ENCODE data around the gene FHIT.
A peak's percentile ranks its signal among the peaks of the same experiment; 100 is the strongest.

The FHIT gene

DNA sequence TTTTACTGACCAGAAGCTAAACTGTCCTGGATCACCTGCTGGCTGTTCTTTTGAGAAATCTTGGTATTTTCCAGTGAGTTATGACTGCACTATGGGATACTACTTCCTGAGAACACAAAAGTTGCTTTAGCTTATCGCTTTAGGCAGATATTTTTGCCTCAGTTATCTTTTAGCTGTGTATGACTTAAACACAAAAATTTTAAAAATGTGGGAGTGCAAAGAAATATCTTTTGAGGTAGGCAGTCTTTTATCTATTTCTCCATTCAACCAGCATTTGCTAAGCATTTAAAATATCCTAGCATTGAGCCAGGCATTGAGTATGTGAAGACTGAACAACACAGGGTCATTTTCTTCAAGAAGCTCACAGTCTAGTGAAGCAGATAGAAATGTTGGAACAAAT, 981.9 kb downstream of the FHIT start:
- no peak for DNase-seq

DNA sequence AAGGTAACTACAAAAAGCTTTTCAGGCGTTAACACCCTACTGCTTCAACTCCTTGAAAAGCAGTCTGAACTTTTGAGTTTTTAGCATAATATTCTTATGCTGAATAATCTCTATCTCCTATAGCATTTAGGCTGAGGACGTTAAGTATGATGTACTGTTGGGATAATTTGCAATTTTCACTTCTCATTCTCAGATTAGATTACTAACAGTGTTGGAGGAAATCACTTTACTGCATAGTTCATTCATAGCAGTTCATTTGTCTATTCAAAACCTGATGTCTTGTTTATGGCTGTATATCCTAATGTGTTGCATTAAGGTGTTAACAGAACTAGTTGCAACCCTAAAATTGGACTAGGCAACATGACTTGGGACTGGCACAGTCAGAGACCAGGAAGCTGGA, 983.1 kb downstream of the FHIT start:
- DNase-seq: no peak

DNA sequence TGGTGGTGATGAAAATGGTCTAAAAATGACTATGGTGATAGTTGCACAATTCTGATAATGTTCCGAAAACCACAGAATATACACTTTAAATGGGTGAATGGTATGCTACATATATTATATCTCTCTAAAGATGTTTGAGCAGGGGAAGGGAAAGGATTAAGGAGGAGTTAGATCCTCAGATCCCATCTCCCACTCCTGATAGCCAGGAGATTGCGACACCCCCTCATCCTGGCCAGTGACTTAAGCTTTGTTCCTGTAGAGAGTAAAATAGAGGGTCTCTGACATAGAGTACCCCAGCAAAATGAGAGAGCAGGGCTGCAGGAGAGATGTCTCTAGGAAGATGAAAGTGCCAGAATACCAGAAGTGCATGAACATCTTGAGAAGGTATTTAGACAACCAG, 984.8 kb downstream of the FHIT start:
- no peak for DNase-seq

DNA sequence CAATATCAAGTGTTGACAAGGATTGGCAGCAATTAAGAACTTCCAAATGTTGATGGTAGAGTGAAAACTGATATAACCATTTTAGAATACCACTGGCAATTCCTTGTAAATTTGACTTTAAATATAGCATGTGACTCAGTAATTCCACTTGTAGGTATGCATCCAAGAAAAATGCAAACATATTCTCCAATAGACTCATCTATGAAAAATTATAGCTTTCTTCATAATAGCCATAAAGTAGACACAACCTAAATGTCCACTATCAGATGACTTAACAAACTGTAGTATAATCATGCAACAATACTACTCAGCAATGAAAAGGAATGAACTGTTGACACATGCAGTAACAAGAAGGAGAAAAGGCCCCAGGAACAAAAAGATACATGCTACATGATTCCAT, 988.1 kb downstream of the FHIT start:
- no peak for DNase-seq

DNA sequence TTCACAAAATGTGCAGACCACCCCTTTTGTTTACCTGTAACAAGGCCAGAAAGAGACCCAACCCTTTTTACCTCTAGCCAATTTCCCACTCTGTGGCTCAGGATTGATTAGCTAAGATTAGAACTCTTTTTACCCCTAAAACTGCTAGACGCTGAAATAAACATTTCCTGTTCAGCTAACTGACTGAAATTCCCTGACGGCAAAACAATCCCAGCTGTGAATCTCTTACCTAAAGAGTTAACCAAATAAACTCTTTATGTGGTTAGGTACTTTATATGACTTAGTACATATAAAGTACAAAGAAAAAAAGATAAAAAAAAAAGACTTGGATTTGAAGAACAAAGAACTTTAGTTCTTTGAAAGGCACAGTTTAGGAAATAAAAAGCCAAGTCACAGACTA, 988.7 kb downstream of the FHIT start:
- no peak for DNase-seq

DNA sequence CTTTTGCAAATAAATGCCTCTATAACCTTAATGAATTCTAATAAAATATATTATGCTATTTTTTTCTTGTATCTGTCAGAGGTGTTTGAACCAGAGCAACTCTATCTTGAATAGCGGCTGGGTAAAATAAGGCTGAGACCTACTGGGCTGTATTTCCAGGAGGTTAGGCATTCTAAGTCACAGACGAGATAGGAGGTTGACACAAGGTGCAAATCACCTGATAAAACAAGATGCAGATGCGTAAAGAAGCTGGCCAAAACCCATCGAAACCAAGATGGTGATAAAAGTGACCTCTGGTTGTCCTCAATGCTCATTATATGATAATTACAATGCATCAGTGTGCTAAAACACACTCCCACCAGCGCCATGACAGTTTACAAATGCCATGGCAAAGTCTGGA, 990.7 kb downstream of the FHIT start:
- no peak for DNase-seq

DNA sequence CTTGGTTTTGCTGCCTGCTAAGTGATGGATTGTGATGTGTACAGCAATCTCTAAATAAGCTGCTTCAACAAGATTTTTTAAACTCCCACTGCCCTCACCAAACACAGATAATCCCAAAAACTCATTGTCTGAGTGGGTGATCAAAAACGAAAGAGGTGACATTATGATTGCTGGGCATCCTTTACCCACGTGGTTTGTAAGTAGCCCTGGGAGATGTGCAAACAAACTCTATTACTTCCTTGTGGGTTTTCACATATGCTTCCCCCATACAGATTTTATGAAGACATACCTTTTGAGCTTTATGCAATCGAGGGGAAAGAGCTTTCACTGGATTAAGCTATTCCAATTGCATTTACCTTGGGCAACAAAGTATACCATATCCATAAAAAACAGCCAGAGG, 1000.4 kb downstream of the FHIT start:
- no peak for DNase-seq

DNA sequence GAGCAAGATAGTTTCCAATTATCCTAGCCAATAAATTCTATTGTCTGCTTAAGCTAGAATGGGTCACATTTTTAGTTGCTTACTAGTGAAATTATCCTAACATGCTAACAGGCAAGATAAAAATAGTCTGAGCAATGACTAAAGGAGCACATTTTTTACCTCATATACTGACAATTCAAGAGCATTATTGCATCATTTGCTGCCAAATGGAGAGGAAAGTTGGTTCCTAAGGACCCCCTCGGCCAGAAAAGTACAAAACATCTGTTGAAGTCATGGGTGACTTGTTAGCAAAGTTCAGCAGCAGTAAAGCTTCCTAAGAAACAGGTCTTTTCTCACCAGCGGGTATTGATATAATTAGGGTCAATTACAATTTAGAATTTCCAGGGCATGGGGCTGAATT, 1001.0 kb downstream of the FHIT start:
- DNase-seq: no peak

DNA sequence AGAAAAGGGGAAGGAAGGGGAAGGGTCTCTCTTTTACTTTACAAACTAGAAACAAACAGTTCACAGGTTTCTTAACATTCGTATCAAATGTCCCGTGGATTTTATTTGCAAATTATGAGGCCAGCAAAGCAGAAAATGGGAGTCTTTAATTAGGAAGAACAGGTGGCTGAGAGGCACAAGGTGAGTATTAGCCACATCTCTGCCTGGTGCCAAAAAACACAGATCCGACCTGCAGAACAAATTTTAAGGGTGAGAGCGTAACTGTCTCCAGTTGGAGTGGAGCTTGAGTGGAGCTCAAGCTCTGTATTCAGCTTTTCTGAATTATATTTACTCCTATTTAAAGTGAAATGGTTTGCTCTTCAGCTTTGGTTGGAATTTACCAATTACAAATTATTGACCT, 1004.9 kb downstream of the FHIT start:
- peak in 1 of 14 donors; percentile 37 for DNase-seq

DNA sequence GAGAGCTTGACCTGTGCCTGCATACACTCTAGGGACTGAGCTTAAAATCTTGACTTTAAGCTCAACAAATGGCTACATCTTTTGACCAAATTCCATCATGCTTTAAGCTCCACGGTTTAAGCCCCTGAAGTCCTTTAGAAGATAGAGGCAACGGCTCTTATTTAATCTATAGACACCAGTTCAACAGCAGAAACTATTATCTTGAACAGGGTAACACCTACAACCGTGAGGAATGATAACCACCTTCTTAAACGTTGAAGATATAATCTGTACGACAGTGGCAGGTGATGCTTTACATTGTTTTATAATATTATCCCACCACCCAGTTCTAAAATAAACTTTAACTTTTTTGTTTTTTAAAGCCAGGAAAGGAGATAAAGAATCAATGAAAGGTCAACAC, 1007.8 kb downstream of the FHIT start:
- DNase-seq: no peak

DNA sequence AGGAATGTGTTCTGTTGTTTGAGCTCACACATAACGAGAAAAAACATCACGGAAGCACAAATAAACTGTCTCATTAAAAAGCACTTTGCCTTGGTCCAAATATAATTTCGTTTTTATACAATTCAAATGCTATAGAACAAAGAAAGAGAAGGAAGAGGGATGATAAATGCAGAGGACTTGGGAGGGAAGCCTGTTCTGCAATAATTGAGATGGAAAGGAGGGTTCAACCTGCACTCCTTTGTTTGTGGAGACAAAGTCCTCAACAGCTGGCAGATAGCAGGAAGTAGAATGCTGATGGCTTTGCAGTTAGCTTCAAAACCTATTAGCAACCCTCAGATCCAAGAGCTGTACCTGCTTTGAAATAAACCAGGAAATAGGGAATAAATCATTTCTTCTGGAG, 1010.8 kb downstream of the FHIT start:
- DNase-seq: no peak

DNA sequence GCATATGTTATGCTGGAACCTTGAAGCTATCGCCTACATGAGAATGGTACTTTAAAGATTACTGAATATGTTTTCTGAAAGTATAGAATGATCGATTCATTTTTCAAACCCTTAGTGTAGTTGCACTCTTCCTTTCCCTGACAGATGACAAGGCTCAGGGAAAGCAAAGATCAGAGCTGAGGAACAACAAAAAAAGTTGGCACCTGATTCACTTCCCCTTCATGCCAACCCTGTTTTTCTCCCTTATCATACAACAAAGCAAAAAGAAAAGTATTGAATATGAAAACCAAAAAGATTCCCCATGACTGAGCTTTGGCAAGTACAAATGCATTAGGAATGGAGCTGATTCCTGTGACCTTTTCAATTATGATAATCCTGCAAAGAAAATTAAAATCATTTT, 1012.7 kb downstream of the FHIT start:
- DNase-seq: no peak

DNA sequence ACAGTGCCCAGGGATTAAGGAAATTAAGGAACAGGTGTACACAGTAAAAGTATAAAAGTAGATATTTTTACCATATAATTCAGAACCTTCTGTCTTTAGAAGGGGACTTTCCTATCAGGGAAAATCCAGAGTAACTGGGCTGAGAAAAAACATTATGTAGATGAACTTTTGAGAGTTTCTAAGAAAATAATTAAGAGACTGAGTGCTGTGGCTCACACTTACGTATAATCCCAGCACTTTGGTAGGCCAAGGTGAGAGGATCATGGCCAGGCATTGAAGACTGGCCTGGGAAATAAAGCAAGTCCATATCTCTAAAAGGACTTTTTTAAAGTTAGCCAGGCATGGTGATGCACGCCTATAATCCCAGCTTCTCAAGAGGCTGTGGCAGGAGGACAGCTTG, 1021.8 kb downstream of the FHIT start:
- no peak for DNase-seq

DNA sequence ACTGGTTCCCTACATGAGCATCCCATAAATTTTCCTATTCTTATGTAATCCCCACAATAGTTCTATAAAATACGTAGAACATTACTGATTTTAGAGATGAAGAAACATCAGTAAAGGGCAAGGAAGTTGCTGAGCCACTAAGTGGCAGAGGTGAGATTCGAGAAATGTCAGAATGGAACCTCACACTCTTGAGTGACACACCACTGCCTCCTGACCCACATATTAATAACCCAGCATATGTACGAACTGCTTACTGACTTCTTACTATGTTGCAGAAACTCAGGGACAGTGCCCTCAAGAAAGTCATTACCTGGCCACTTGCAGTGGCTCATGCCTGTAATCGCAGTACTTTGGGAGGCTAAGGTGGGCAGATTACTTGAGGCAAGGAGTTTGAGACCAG, 1022.4 kb downstream of the FHIT start:
- DNase-seq: no peak

DNA sequence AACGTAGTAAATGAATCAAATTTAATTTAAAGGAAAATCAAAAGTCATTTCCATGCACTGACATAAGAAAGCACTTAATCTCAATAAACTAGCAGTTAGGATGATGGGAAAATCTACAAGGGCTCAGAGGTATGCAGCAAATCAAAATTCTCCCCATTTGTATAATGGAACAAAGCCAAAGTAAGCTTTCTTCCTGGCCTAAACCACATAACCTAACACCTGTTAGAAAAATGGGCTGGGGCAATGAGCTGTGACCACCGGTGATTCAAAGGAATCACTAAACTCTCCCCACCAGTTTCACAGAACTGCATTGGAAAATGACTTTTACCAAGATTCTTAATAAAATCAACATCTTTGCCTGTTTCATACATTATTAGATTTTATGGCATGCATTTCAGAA, 1024.3 kb downstream of the FHIT start:
- DNase-seq: no peak

DNA sequence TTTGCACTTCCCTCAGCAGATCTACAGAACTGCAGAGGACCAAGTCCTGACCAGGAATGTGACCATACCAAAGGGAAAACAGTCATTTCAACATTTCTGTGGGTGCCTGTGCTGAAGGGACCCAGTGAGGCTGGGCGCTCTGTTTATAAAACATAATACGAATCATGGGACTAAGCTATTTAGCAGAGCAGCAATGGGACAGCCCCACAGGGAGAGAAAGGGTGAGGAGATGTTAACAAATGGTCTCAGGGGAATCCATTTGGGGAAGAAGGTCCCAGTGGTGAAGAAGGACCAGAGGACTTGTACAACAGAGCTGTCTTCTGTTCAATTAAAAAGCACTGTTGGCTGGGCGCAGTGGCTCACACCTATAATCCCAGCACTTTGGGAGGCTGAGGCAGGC, 1025.4 kb downstream of the FHIT start:
- DNase-seq: no peak

DNA sequence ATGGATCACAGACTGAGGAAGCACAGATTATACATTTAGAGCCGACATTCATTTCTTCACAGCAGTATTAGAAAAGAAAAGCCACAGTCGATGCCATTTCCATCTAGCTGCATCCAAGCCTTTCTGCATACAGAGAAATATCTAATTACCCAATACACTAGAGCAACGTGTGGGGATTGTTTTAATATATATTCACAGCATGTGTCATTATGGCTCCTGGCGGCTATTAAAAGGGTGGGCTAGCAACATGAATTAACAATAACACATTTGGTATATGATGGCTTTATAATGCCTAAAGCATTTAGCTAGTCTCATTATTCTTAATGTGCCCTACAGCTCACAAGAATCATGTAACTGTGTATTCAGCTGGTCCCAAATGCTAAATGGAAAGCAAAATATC, 1030.5 kb downstream of the FHIT start:
- no peak for DNase-seq

DNA sequence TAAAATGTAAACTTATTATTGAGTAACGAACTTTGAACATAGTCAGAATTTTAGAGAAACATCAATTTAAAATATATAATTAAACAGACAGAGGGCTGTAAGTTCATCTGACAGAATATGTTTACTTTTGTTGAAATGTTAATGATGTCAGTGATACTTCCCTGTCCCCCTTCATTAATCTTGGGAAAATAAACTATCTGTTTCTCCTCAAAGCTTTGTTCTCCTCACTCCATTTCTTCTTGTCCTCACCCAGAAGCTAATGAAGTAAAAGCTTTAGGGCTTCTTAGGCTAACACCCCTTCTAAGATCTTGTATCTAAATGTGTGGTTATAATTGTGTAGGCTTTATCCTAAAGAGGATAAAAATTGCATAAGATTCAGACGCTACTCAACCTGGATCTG, 1031.8 kb downstream of the FHIT start:
- no peak for DNase-seq

DNA sequence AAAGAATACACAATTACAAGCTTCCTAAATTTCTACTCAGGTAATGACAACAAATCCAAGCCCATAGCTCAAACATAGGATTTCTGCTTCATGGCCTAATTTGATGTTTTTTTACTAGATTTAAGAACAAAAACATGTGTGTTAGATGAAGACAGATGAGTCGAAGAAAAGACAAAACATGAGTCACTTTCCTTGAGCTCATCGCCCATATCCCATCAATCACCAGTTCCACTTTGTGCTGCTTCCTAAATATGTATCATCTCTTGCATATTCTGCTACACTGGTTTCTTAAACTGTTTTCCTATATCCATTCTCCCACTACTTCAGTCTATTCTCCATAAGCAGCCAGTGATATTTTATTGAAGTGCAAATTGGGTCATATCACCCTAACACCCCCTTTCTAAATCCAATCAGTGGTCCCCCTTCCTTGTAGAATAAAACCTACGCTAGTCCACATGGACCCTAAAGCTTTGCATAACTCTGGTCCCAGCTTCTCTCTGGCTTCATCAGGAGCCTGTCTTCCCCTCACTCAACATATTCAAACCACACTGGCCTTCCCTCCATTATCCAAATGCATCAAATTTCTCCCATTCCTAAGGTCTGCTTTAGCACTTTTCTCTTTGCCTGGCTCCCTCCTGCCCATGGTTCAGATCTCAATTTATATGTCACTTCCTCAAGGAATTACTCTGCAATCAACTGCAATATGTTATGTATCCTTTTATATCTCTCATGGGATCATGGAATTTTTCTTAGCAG, 1033.9 kb downstream of the FHIT start:
- no peak for DNase-seq

DNA sequence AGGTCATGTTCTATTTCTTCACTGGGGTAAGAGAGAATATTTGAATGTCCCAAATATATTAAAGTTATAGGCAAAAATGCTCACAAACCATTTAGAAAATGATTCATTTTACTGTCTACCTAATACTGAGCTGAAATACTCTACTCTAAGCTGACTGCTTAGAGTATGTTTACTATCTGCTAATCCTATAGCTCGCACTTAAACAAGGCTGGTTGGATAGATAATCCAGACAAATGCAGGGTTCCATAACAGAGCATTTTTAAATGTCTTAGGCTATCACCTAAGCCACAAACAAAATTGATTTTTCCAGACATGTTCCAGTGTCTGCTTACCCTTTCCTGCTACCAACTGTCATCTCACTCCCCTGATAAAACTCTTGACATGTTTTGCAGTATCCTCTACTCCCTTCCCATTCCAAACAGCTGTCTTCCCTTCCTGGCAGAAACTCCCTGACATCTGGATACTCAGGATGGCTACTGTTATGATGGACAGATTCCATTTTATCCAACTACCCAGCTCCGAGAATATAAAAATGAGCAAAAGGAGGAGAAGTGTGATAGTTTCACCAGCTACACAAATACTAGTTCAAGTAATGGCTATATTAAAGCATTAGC, 1034.7 kb downstream of the FHIT start:
- no peak for DNase-seq

DNA sequence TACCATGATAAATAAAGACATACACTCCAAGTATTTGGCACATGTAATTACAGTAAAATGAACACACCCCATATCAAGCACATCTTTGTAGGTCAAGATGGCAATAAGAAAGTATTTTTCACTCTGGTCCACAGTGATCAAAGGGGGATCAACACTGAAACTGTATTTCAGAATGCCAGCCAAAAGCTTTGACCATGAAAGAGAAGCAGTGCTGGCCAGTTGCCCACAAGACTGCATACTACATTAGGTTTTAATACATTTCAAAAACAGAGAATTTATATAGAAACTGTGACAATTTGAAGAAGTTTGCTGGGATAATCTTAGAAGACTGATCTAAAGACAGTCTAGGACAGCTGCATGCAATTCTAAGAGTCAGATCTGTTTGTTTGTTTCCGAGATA, 1035.3 kb downstream of the FHIT start:
- no peak for DNase-seq

DNA sequence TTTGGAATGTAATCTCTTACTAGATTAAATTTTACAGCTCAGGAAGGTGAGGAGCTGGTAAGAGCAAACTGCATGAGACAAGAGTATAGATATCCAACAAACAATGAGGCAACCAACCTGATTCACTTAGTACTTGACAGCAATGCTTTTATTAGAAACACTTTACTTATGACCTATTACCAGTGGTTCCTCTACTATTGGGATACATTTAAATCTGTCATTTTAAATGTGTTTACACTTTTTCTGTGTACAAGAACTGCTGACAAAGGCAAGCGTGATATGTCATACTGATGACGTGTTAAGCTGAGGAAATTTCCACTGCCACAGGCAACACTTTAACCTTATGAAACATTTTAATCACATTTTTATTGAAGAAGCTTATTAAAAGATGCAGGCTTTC, 1043.3 kb downstream of the FHIT start:
- no peak for DNase-seq

DNA sequence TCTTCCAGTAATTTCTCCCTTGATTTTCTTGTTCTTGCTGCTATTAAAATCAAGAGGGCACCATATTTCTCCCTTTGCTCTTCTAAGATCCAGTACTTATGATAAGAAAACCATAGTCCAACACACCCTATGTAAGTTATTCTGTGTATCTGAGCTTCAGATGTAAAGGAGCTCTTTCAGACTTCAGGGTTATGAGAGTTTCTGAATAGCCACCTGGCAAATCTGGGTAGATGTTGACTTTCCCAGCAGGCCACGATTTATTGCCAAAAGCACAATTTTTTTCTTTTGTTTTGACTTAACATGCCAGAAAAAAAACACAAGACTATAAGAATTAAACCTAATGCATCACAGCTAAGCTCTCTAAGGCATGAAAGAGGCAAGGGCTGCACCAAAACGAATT, 1045.0 kb downstream of the FHIT start:
- DNase-seq: no peak

DNA sequence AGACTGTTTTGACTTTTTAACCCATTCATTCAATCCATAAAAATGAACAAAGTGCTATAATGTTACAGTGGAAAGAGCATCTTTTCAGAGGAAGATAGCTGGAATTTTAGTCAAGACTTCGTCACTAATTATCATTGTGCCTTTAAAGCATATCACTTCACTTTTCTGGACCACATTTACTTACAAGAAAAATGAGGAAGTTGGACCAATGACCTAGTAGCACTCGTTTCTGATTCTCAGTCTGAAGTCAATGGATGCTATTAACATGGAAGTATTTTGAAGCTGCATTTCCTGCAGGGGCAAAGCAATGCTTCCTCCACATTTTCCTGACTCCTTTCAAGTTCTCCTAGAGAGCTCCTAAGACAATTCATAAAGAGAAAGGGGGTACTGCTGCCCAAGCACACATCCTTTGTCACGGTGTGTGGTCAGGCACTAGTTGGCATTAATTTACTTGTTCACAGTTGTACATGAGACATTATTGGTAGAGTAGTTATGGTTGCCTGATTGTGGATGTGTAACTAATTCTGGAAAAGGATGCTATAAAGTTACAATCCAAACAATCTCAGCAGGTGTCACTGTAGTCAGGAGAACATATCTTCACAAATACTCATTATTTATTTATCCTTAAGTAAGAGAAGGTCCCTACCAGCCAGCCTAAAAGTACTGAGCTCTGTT, 1049.1 kb downstream of the FHIT start:
- no peak for DNase-seq

All from C1 segment of cervical spinal cord (tissue), 14 donors.